Stimulated activated CD8-positive, alpha-beta memory T cell treated with anti-CD3 and anti-CD28 coated beads, Interleukin-2, amount 100 ng/mL, for 48 hours (primary cell): ENCODE measurements around the gene FAM20C.
"Not testable (repeated sequence)": the region's sequence is repeated elsewhere in the genome, so short reads cannot be mapped to it uniquely, and the experiment has no call there.

Experiments
- DNase-seq, 2 donors: peaks; one replicate each; pipeline ENCODE4 v3.0.0-alpha.2; 2020; ENCODE audit warnings: low read depth in 2 of 2

FAM20C gene

DNA sequence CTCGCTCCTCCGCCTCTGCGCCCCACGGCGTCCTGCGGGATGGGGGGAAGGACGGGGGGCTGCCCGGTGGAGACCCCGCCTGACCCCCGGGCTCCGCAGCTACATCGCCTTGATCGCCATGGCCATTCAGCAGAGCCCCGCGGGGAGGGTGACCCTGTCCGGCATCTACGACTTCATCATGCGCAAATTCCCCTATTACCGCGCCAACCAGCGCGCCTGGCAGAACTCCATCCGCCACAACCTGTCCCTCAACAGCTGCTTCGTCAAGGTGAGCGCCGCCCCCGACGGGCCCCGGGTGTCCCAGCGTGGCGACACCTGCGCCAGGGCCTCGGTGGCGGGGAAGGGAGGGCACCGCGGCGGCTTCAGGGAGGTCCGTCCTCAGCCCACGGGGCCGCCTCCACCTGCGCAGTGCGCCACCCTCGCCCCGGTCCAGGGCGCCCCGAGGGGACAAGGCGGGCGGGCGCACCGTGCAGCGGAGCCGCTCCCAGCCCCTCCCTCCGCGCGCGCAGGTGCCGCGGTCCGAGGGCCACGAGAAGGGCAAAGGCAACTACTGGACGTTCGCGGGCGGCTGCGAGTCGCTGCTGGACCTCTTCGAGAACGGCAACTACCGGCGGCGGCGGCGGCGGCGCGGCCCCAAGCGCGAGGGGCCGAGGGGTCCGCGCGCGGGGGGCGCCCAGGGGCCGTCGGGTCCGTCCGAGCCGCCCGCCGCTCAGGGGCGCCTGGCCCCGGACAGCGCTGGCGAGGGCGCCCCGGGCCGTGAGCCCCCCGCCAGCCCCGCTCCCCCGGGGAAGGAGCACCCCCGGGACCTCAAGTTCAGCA is 98.4 kb downstream of the FAM20C start:
- no peak for DNase-seq

DNA sequence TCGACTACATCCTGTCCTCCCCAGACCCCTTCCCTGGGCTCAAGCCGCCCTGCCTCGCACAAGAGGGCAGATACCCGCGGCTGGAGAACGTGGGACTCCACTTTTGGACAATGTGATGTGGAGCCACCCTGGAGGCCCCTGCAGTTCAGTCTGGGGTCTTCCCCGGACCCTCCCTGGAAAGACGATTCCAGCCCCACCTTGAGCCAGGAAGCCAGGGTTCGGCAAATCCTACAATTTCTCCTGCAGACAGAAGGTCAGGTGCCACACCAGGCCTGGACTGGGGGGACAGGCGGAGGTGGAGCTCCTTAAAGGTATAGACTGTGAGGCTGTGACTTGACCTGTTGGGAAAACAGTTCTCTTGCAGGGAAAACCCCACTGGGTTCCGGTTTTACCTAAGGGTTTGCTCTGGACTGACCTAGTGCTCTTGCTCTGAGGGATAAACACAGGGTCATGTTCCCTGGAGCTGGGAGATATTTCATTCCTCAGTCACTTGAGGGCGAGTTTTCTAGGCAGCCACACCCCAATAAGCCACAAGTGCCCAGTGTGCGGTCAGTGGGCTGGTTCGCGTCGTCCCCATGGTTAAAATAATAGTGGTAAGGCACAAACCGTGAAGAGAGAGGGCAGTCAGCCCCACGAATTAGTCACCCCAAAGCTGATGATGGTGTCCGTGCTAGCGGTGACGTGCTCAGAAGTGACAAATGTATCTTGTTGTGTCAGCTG is 99.2 kb downstream of the FAM20C start:
- DNase-seq: no peak

DNA sequence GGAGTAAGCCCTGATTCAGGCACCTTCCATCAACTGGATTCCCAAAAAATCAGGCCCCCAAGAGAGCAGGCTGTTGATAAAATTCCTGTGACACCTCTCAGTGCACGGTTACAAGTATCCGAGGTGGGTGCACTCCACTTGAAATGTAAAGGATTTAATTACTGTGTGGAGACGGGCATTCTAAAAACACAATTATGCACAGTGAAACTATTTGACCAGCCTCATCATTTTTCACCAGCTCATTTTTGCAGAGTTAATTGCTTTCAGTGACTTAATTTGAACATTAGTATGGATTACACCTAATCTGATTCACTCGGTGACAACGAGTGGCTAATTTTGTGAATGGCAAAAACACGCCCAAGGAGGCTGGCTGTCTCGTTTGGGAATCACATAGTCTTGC is 99.9 kb downstream of the FAM20C start:
- DNase-seq: no peak

DNA sequence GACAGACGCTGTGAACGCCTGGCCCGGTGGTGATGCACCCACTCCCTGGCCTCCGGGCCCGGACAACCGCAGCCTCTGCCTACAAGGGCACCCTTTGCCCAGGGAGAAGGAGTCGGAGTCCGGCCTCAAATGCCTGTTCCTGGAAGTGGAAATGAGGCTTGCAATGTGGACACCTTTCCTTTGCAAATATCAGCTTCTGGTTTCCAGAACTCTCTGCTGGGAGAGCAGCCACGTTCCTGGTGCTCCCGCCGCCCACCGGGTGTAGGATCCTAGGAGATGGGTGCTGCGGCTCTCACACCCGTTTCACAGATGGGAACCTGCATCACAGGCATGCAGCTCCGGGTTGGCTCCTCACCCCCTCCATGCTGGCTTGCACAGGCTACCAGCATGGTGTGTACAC is 100.5 kb downstream of the FAM20C start:
- DNase-seq: no peak

DNA sequence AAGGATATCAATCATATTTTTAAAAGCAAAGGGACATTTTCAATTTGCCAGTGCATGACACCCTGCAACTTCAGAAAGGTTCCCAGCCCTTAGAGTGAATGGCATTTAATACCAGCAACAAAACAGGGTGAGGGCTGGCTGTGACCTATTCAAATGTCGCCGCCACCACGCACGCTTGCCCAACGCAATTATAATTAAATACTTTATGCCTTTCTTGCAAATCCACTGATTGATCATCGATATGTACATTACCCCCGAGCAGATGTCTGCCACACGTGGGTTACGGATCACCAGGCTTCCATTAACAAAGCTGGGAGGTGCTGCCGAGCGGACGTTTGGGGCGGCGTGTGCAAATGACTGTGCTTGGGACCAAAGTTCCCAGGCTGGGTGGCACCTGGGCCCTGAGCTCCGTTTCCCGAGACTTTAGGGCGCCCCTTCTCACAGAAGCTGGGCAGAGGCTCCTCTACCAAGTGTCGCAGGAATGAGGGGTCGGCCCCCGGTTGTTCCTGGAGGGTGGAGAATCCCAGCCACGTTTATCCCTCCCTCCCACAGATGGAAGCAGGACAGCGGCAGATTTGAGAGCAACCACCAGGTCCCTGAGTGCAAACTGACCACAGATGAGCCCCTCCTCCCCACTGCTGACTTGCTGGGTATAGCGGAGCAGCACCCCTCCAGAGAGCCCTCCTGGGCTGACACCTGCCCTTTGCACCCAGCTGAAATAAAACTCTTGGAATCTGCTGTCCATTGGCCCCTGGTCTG is 101.5 kb downstream of the FAM20C start:
- DNase-seq: no peak

DNA sequence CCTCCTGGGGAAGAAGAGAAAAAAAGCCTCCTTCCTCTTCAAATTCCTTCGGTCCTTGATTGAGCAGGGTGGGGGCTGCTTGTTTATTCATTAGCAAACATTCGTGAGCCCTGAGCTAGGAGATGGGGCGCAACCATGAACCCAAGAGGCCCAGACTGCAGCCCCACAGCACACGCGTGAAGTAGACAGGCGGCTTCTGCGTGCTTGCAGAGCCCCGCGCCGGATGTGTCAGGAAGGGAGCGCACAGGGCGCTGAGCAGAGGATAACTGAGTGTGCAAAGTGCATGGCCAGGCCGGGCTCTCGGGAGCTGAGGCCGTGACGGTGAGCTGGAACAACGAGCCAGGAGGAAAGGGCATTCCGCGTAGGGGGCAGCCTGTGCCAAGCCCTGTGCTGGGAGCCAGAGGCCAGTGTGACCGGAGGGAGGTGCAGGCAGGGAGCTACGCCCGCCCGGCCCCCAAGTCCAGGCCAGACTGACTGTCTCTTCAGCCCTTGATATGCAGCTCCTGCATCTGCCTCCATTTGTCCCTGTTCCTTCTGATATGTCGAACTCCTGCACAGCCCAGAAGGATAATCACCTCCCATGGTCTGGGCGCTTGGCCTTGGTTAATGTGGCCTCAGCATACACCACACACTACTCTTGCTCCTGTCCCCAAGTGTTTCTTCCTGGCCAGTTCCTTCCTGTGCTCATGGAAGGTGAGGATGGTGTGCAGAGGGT is 102.2 kb downstream of the FAM20C start:
- DNase-seq: no peak

DNA sequence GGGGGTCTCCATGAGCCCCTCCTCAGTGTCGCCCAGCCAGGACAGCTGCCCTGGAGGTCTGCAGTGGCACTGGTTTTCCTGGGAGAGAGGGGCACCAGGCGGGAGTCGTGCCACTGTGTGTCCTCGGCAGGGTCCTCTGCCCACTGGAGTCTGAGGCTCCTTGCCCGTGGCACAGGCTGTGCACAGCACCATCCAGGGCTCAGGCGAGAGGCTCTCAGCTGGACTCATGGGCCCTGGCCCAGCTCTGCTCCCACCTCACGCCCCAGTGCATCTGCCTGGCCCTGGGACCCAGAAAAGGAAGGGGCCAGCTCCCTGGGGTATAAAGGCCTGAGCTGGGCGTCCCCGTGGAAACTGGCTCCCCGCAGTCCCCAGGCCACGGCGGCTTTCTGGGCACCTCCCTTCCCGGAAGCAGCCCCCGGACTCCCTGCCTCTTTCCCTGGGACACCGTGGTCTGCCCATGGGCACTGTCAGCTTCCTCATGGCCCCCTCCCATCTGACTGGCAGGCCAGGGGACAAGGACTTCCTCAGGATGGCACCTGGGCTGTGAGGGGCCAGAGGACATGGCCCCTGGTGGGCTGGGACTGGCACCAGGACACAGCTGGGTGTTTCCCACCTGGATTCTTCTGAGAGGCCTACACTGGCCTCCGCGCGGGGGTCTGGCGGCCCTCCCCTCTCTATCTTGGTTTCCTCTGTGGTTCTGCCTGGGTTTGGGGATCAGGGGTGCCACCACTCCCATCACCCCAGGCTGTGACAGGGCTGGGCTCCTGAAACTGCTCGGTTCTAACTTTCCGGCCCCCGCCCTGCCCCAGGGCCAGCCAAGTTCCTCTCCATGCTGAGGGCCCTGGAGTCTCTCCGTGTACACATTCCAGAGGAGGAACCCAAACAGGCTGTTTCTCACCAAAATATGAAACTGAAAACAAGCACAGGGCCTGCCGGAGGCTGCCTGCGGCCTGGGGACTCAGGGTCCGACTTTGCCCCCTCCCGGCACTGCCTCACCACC is 103.1 kb downstream of the FAM20C start:
- no peak for DNase-seq

DNA sequence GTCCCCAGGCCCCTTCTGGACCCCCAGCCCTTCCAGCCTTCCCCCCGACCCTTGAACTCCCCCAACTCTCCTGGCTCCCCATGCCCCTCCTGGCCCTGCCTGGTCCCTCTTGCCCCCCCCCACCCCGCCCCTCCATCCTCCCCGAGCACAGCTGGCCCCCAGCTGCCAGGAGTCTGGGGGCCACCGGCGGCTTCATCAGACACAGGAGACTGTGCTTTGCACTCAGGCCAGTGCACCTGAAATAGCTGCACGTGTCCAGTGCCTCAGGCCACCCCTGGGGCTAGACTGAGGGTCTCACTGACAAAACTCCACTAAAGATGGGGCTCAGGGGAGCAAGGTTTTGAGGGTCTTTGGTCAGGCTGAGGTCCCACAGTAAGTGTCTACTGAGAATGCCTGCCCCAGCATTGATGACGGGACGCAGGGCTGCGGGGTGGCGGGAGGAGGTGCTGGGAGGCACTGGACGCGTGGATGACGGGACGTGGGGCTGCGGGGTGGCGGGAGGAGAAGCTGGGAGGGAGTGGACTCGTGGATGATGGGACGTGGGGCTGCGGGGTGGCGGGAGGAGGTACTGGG is 104.1 kb downstream of the FAM20C start:
- DNase-seq: no peak

DNA sequence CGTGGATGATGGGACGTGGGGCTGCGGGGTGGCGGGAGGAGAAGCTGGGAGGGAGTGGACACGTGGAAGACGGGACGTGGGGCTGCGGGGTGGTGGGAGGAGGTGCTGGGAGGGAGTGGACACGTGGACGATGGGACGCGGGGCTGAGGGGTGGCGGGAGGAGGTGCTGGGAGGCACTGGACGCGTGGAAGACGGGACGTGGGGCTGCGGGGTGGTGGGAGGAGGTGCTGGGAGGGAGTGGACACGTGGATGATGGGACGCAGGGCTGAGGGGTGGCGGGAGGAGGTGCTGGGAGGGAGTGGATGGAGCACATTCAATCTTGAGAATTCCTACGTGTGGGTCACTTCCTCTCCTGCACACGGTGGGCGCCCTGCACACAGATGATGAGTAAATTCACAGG is 104.8 kb downstream of the FAM20C start:
- not testable (repeated sequence) for DNase-seq

DNA sequence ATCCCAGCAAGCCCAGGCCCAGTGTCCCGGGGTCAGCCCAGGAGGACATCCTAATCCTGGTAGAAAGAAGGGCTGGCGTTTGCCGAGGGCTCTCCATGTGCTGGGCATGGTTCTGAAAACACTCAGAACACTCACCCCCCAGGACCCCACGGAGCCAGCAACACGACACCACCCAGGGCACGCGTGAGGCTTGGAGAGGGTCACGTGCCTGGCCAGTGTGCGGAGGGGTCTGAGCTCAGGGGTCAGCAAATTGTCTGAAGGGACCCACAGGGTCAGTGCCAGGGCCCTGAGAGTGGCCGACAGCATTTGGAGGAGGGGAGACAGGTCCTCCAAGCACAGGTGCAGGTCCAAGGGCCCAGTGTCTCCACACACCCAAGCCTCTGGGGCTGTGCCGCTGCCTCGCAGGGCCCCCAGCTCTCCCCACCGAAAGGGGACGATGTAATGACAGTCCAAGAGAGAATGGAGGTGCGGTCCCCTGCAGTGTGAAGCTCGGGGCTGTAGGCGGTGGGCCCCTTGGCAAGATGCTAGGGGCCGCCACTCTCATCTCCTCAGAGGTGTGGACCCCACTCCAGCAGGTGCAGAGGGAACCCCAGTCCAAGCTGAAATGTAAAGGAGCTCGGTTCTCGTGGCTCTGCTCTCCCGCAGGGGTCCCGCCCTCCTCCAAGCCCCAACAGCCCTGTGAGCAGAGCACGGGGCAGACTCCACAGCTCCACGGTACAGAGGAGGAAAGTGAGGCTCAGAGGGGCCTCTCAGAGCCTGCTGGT is 105.4 kb downstream of the FAM20C start:
- DNase-seq: no peak

DNA sequence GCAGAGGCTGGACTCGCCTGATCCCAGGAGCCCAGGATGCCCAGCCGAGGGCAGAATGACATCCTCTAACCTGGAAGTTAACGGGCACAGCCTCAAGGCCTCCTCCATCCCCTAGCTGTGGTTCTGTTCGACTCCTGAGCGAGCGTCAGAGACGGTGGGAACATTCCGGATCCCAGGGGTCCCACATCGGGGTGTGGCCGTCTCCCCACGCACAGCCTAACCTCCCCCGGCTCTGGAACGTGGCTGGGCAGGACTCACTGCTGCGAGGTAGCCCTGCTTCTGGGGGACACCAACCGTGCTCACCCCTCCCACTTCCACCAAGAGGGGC is 106.0 kb downstream of the FAM20C start:
- DNase-seq: no peak

DNA sequence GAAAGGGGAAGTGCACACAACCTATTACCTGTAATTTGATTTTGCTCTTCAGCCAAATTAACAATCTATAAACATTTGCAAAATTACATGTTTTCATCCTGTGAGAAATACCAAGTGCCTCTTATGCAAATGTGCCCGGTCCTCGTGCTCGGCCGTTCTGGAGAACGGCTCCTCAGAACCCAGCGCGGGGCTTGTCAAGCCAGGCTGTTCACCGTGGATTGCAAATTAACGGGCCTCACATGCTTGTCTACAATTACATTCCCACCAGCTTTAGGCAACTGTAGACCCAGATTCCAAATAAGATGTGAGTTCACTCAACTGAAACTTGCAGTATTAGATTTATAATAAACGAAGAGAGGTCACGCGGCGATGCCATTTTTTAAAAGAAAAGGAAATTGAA is 106.4 kb downstream of the FAM20C start:
- DNase-seq: no peak

DNA sequence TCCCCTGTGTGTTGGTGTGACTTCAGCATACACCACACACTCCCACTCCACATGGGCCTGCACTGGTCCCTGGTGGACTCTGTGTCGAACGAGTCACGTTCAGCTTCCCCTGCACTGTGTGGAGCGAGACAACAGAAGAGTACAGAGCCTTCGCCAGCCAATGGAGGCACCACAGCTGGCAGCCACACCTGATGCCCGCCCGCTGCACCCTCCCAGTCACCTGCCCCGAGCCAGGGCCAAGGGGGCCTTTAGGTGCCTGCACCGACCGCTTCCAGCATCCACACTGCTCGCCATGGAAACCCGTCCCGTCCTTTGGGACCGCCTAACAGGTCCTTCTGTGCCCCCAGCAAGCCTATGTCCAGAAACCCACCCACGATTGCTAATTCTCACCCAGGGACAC is 106.8 kb downstream of the FAM20C start:
- DNase-seq: no peak

DNA sequence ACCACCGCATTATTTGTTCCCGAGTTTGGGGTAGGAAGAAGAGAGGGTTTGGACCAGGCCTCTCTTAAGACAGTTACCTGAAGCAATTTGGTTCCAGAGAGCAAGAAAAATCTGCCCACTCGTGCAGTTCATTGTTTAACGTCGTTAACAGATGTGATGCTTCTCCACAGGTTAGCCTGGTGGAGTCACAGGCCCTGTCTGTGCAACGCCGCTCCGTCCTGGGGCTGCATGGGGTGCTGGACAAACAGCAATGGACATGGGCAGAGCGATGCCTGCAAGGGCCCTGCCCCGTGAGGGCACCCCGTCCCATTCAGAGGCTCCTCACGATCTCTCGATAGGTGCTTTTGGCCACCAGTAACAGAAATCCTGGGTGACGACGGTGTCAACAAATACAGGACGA is 107.3 kb downstream of the FAM20C start:
- DNase-seq: no peak

DNA sequence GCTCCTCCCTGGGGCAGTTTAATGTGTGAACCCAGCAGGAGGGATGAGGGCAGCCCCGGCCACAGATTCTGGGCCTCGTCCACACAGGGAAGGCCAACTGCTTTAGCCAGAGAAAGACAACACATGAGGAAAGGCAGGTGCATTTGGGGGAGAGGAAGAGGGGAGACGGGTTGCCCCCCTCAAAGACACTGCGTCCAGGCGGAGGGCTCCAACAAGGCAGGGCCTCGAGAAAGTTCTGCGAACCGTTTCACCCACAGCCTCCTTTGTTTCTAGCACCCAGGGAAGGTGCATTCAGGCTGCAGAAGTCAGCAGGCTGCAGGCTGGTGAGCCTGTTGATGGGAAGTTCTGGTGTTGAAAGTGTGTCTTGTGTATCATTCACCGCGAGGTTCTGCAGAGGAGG is 107.7 kb downstream of the FAM20C start:
- no peak for DNase-seq

DNA sequence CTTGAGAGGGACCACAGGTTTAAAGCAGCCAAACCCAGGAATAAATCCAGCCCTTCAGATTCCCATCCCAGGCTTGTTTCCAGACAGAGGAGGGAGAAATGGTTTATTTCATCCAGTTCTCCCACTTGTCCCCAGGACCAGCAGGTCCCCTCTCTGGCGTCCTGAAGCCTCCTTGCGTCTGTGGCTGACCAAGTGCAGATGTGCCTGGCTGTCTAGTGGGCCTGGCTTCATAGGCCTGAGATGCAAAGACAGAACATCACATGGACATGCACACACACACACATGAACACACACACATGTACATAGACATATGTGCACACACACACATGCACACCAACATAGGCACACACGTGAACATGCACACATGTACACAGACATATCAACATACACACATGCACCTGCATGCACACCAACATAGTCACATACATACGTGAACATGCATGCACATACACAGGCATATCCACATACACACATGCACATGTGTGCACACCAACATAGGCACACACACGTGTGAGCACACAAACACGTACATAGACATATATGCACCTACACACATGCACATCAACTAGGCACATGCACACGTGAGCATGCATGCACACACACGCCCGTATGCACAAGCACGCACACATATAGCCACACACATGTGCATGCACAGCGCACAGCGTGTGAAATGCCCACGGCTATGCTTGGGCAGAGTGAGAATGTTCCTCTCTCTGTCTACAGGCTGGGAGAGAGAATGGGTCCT is 108.3 kb downstream of the FAM20C start:
- no peak for DNase-seq

DNA sequence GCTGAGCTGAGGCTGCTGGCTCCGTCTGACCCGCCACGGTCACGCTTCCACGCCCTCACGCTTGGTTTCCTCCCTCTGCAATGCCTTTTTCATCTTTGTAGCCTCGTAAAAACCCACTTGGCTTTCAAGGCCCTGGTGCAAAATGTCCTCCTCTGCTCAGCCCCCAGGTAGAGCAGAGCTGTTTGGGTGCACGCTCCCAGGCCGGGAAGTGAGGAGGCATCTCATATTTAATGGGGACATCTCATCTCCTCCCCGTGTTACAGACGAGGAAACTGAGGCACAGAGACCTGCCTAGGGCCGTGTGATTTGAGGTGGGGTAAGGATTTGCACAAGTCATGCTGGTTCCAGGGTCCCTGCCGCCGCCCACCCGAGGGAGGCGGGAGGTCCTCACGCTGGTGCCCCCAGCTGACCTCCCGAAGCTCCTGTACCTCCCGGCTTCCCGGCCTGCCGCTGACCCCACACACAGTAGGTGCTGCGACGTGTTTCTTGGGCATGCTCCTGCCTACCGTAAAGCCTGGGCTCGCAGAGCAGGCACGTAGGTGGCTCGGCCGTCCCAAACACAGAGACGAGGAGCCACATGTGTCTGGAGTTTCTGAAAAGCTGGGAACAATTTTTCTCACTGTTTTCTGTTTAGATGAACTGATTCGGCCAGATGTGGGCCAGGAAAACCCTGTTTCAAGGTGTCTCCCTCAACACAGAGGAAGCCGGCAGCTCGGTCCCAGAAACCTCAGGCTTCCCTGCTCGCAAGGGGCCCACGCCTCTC is 109.1 kb downstream of the FAM20C start:
- no peak for DNase-seq
